Stimulated activated naive CD4-positive, alpha-beta T cell (primary cell): ENCODE data around the gene JAK2.

Source experiments
- DNase-seq, 6 experiments: peaks; one replicate each; lab custom pipeline; 2025; lab: John Stamatoyannopoulos, UW

The JAK2 gene

DNA sequence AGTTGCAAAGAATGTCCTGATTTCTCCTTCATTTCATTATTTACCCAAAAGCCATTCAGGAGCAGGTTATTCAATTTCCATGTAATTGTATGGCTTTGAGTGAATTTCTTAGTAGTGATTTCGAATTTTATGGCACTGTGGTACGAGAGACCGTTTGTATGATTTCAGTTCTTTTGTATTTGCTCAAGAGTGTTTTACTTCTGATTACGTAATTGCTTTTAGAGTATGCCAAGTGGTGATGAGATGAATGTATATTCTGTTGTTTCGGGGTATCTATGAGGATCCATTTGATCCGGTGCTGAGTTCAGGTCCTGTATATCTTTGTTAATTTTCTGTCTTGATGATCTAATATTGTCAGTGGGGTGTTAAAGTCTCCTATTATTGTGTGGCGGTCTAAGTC, 159.1 kb downstream of the JAK2 start:
- DNase-seq = no peak

DNA sequence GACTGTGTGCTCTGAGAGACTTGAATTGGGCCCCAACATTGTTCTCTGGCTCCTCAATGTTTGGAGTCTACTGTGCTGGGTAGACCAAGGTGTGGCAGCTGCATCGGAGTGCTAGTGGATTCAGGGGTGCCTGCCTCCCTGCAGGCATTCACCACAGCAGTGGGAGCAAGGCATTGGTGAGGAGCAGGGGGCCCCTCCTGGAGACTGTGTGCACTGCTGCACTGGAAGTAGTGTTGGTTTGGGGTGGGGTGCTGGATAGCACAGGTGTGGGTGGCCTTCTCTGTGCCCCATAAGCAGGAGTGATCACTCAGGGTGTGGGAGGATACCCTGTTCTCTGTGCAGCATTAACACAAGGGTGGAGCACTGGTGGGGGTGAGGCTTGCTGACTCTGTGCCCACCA, 161.2 kb downstream of the JAK2 start:
- no peak for DNase-seq
